ENCODE measurements around the gene SUMF1. TPM values are rescaled to one million over a fixed set of nuclear protein-coding genes. Genes with fewer than 3 reads are reported as not detected.
A peak's percentile ranks its signal among the peaks of the same experiment; 100 is the strongest.

SUMF1 gene
- total RNA-seq = 35.4 TPM
- long read RNA-seq, transcript SUMF1-201 (9 exons, 2,159 nt) = major isoform, 168 of 191 reads
- long read RNA-seq, partial matches to known transcripts = 3 of 191 reads
- long read RNA-seq, other reads (novel, unspliced or antisense) = 14 of 191 reads

DNA sequence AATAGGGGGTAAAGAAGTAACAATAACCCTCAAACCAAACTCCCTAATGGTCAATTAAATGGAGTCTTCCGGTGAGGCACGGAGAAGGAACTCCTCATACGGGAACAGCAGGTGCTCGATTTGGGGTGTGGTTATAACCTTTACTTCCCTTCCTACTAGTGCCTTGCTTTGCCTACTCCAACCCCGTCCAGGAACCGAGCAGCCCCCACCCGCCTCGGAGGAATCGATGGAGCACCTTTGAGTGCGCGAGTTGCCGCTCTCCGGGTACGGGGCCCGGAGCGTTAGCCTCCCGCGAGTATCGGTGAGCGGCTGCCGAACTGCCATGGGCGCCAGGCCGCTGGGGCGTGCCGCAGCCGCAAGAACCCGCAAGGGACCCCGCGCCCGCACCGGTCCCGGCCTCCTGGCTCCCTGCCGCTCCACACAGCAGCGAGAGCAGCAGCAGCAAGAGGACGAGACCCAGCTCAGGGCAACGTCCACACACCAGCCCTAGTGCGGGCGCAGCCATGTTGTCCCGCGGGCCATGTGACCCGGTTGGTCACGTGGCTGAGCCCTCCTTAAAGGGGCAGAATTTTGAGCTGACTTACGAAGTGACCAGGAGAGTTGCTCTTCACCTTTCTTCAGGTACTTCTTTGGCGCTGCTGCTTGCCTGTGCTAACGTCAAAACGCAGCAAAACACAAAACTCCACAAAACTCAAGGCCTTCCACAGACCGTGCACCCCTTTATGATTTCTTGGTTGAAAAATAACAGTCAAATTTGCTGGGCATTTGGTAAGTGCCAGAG, at the start of gene SUMF1:
SUMF1 (minus strand) TSS at position 529 of the 781 bp plus-strand sequence; CDS start at position 505, 24 bp downstream.
- TF ChIP-seq, protein P1, sequence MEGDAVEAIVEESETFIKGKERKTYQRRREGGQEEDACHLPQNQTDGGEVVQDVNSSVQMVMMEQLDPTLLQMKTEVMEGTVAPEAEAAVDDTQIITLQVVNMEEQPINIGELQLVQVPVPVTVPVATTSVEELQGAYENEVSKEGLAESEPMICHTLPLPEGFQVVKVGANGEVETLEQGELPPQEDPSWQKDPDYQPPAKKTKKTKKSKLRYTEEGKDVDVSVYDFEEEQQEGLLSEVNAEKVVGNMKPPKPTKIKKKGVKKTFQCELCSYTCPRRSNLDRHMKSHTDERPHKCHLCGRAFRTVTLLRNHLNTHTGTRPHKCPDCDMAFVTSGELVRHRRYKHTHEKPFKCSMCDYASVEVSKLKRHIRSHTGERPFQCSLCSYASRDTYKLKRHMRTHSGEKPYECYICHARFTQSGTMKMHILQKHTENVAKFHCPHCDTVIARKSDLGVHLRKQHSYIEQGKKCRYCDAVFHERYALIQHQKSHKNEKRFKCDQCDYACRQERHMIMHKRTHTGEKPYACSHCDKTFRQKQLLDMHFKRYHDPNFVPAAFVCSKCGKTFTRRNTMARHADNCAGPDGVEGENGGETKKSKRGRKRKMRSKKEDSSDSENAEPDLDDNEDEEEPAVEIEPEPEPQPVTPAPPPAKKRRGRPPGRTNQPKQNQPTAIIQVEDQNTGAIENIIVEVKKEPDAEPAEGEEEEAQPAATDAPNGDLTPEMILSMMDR (IDR thresholded peaks at IDR 0.05) = no peak
- Histone ChIP-seq H3K36me3 (no peaks in the 10 kb centered on the region), H3K4me3 (peak within 1 kb of the TSS; percentile 100), H3K27ac (peak within 1 kb of the TSS; percentile 96), H3K4me1 (peaks cover 15% of the 10 kb centered on the region), H3K9me3 (no peaks in the 10 kb centered on the region), H3K27me3 (ENCODE audit: low read depth) (no peaks in the 10 kb centered on the region)
- intact Hi-C loops (cut with DNase I) = no loop called here
- ATAC-seq = peak; percentile 97 to 100
- DNase-seq = peak; percentile 89

DNA sequence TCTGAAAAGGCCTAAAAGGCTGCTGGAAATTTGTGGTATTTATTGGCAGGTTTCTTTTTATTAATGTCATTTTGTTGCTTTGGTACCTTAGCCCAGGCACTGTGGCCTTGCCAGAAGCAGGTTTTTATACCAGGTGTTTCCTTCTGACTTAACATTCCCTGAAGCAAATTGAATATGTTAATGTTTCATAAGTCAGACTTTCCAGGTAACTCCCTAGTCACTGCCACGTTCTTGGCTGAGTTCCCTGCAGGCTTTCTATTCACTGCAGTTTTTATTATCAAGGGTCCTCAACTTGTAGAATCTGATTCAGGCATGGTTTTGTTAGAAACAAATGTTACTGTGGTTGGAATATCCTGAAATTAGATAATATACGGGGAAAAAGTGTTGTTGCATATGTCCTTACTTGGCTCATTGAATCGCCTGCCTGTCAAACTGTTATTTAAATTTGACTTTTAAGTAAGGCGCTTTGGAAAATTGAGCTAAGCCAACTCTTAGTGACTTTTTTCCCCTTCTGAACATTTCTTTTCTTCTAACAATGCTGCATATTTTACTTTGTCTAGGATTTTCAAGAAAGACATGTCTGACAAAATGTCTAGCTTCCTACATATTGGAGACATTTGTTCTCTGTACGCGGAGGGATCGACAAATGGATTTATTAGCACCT, 49.0 kb upstream of the SUMF1 start:
- Histone ChIP-seq H3K4me3 (no peak overlapping the region), H3K27ac (no peak overlapping the region), H3K9me3 (no peaks in the 10 kb centered on the region), H3K27me3 (ENCODE audit: low read depth) (no peaks in the 10 kb centered on the region), H3K36me3 (no peaks in the 10 kb centered on the region), H3K4me1 (peaks cover 35% of the 10 kb centered on the region)
- ATAC-seq (no peak), DNase-seq (no peak)
- intact Hi-C loops (cut with DNase I) = no loop called here
- TF ChIP-seq, protein P1 (IDR thresholded peaks at IDR 0.05) = no peak

DNA sequence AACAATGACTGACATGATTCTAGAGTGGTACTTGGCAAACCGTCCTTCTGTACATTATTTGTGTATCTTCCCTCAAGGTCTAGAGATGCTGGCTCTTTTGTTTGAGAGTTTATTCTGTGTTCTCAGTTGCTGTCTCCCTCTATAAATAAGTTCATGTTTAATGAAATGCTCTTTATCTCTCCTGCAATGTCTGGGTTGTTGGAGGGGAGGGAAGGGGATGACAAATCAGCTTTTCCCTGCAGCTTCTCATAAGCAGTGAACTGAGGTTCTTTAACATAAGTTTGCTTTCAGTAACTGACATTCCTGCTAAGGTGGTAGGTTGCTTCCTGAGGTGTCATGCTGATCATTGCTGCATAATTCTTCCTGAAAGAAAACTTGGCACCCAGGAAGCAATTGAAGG, 47.8 kb upstream of the SUMF1 start:
- Histone ChIP-seq H3K4me3 (no peak overlapping the region), H3K27ac (no peak overlapping the region), H3K9me3 (no peaks in the 10 kb centered on the region), H3K27me3 (ENCODE audit: low read depth) (no peaks in the 10 kb centered on the region), H3K36me3 (no peaks in the 10 kb centered on the region), H3K4me1 (peaks cover 29% of the 10 kb centered on the region)
- TF ChIP-seq, protein P1 (IDR thresholded peaks at IDR 0.05) = no peak
- no peak for DNase-seq
- ATAC-seq = no peak
- intact Hi-C loops (cut with DNase I) = no loop called here

DNA sequence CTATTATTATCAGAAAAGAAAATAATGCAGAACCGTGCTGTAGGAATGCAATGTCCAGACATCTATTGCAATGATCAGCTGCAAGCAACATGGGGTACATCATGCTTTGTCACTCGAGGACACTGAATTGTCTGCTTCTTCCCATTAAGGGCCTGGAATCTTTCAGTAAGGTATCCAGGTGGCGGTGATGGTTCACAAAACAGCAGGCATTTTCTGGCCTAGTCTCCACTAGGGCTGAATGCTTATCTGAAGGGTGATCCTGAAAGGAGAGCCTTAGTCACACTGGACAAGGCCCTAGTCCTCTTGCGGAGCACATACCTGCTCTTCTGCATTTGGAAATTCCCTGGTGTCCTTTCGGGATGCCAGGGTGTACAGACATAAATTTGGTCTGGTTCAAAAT, 47.3 kb upstream of the SUMF1 start:
- TF ChIP-seq, protein P1 (IDR thresholded peaks at IDR 0.05) = no peak
- Histone ChIP-seq H3K27me3 (ENCODE audit: low read depth) (no peaks in the 10 kb centered on the region), H3K36me3 (no peaks in the 10 kb centered on the region), H3K27ac (no peak overlapping the region), H3K9me3 (no peaks in the 10 kb centered on the region), H3K4me3 (no peak overlapping the region), H3K4me1 (peaks cover 26% of the 10 kb centered on the region)
- ATAC-seq (no peak), DNase-seq (no peak)
- intact Hi-C loops (cut with DNase I) = no loop called here

DNA sequence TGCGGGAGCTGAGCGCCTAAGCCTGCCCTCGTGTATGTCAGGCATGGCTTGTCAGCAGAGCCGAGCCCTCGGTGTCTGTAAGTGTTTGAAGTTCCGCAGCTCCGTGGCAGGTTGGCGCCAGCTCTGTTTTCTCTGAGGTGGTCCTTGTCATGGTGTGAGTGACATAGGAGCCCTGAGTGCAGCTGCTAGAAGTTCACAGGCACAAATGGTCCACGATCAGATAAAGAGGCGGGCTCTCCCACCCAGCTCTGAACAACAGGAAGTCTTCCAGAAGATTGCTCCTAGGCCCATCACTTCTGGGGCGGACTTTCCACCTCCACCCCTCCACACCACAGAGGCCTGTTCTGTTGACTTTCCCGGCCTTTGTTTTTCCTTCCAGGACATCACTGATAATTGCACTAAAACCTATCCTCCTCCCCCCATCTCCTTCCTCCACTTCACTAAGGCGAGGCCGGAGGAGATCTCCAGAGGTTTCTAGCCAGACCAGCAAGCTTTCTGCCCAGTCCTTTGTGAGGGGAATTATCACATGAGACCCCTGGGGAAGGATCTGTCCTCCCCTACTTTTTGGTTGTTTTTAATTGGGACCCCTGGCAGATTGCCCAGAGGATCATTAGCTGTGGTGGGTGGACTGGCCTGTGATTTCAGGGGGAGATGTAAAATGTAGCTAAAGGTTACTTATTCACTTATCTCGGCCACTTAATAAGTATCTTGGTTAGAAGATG, 46.0 kb upstream of the SUMF1 start:
- ATAC-seq = peak in 1 of 2 donors; percentile 9
- peaks cover 15% of the 10 kb centered on the region for H3K4me1 ChIP-seq
- H3K27ac ChIP-seq = no peak overlapping the region

More for the DNA sequence above, 46.0 kb upstream of the SUMF1 start:
- Histone ChIP-seq H3K36me3 (no peaks in the 10 kb centered on the region), H3K27me3 (ENCODE audit: low read depth) (no peaks in the 10 kb centered on the region), H3K9me3 (no peaks in the 10 kb centered on the region), H3K4me3 (no peak overlapping the region)
- TF ChIP-seq, protein P1 (IDR thresholded peaks at IDR 0.05) = no peak
- intact Hi-C loops (cut with DNase I) = no loop called here
- DNase-seq = no peak
